HUES6 (cell line): ENCODE measurements around the gene RNPEP.
"Not testable (repeated sequence)": the region's sequence is repeated elsewhere in the genome, so short reads cannot be mapped to it uniquely, and the experiment has no call there.

ENCODE experiments used
- H3K27ac ChIP-seq: 2 replicates; pipeline ENCODE4 v1.7.0; 2013; ENCODE audit warnings: low read depth, mild to moderate bottlenecking, low read length, inconsistent platforms
- H3K27me3 ChIP-seq: 2 replicates; pipeline ENCODE4 v1.6.1; 2013; ENCODE audit warnings: low read length; ENCODE audit not compliant: control insufficient read depth, insufficient read depth
- H3K36me3 ChIP-seq: 2 replicates; pipeline ENCODE4 v1.6.1; 2013; ENCODE audit warnings: low read length; ENCODE audit not compliant: control insufficient read depth, insufficient read depth
- H3K4me1 ChIP-seq: 2 replicates; pipeline ENCODE4 v1.6.1; 2013; ENCODE audit warnings: low read length; ENCODE audit not compliant: control insufficient read depth, insufficient read depth
- H3K4me3 ChIP-seq: 2 replicates; pipeline ENCODE4 v1.5.1; 2013; ENCODE audit warnings: low read depth, low read length
- H3K9ac ChIP-seq: one replicate; pipeline ENCODE4 v1.6.1; 2013; ENCODE audit warnings: mild to moderate bottlenecking, low read length
- H3K9me3 ChIP-seq: 2 replicates; pipeline ENCODE4 v1.6.1; 2013; ENCODE audit warnings: low read depth, low read length; ENCODE audit not compliant: control insufficient read depth, insufficient read depth

Gene RNPEP

GRCh38 chr1:202019235-202019558, 36.7 kb downstream of the RNPEP start:
- peaks cover 25% of the 10 kb centered on the region for H3K4me1 ChIP-seq
- not testable (repeated sequence) for H3K9me3 ChIP-seq, H3K27me3 ChIP-seq, H3K4me3 ChIP-seq, H3K9ac ChIP-seq, H3K27ac ChIP-seq
- H3K36me3 ChIP-seq, result peaks cover 17% of the 10 kb centered on the region

- Histone ChIP-seq H3K9me3 (no peaks in the 10 kb centered on the region), H3K27me3 (no peaks in the 10 kb centered on the region), H3K9ac (no peak overlapping the region), H3K4me3 (no peak overlapping the region), H3K27ac (no peak overlapping the region), H3K4me1 (peaks cover 14% of the 10 kb centered on the region), H3K36me3 (no peaks in the 10 kb centered on the region)
Observed at GRCh38 chr1:202023001-202023433, 40.6 kb downstream of the RNPEP start.

- peaks cover under 1% of the 10 kb centered on the region; the same call in 1 of the 2 replicates for H3K4me1 ChIP-seq
- no peak overlapping the region for H3K27ac ChIP-seq
- no peaks in the 10 kb centered on the region for H3K9me3 ChIP-seq
- no peaks in the 10 kb centered on the region for H3K27me3 ChIP-seq
- no peak overlapping the region for H3K9ac ChIP-seq
- H3K4me3 ChIP-seq, result no peak overlapping the region
- H3K36me3 ChIP-seq, result no peaks in the 10 kb centered on the region
Observed at GRCh38 chr1:202029171-202029665, 46.8 kb downstream of the RNPEP start.

GRCh38 chr1:202029727-202030126, 47.3 kb downstream of the RNPEP start:
- H3K27me3 ChIP-seq, result no peaks in the 10 kb centered on the region
- H3K4me3 ChIP-seq, result no peak overlapping the region
- no peak overlapping the region for H3K27ac ChIP-seq
- peaks cover 4% of the 10 kb centered on the region; the same call in 1 of the 2 replicates for H3K4me1 ChIP-seq
- no peak overlapping the region for H3K9ac ChIP-seq
- no peaks in the 10 kb centered on the region for H3K36me3 ChIP-seq
- no peaks in the 10 kb centered on the region for H3K9me3 ChIP-seq

GRCh38 chr1:202031796-202032195, 49.3 kb downstream of the RNPEP start:
- no peaks in the 10 kb centered on the region for H3K36me3 ChIP-seq
- no peaks in the 10 kb centered on the region for H3K9me3 ChIP-seq
- no peak overlapping the region for H3K4me3 ChIP-seq
- peaks cover 4% of the 10 kb centered on the region; the same call in 1 of the 2 replicates for H3K4me1 ChIP-seq
- no peaks in the 10 kb centered on the region for H3K27me3 ChIP-seq
- H3K27ac ChIP-seq, result no peak overlapping the region
- H3K9ac ChIP-seq, result no peak overlapping the region

GRCh38 chr1:202034149-202034682, 51.8 kb downstream of the RNPEP start:
- no peak overlapping the region for H3K27ac ChIP-seq
- no peak overlapping the region for H3K9ac ChIP-seq
- no peak overlapping the region for H3K4me3 ChIP-seq
- no peaks in the 10 kb centered on the region for H3K27me3 ChIP-seq
- H3K4me1 ChIP-seq, result peaks cover 4% of the 10 kb centered on the region; the same call in 1 of the 2 replicates
- H3K9me3 ChIP-seq, result no peaks in the 10 kb centered on the region
- H3K36me3 ChIP-seq, result no peaks in the 10 kb centered on the region

- H3K27ac ChIP-seq, result no peak overlapping the region
- H3K4me1 ChIP-seq, result peaks cover 4% of the 10 kb centered on the region; the same call in 1 of the 2 replicates
- H3K4me3 ChIP-seq, result no peak overlapping the region
- H3K36me3 ChIP-seq, result no peaks in the 10 kb centered on the region
- H3K9ac ChIP-seq, result no peak overlapping the region
- no peaks in the 10 kb centered on the region for H3K27me3 ChIP-seq
- H3K9me3 ChIP-seq, result no peaks in the 10 kb centered on the region
Observed at GRCh38 chr1:202034683-202035462, 52.4 kb downstream of the RNPEP start.

GRCh38 chr1:202036595-202037387, 54.3 kb downstream of the RNPEP start:
- Histone ChIP-seq H3K27ac (no peak overlapping the region), H3K27me3 (no peaks in the 10 kb centered on the region), H3K9me3 (no peaks in the 10 kb centered on the region), H3K9ac (no peak overlapping the region), H3K4me3 (no peak overlapping the region), H3K4me1 (peaks cover 4% of the 10 kb centered on the region; the same call in 1 of the 2 replicates), H3K36me3 (no peaks in the 10 kb centered on the region)

- Histone ChIP-seq H3K27ac (no peak overlapping the region), H3K4me1 (peaks cover 4% of the 10 kb centered on the region; the same call in 1 of the 2 replicates), H3K36me3 (no peaks in the 10 kb centered on the region), H3K27me3 (no peaks in the 10 kb centered on the region), H3K4me3 (no peak overlapping the region), H3K9ac (no peak overlapping the region), H3K9me3 (no peaks in the 10 kb centered on the region)
Observed at GRCh38 chr1:202037706-202038296, 55.4 kb downstream of the RNPEP start.

- H3K36me3 ChIP-seq, result no peaks in the 10 kb centered on the region
- H3K9me3 ChIP-seq, result no peaks in the 10 kb centered on the region
- no peak overlapping the region for H3K27ac ChIP-seq
- H3K9ac ChIP-seq, result no peak overlapping the region
- peaks cover 4% of the 10 kb centered on the region; the same call in 1 of the 2 replicates for H3K4me1 ChIP-seq
- no peak overlapping the region for H3K4me3 ChIP-seq
- no peaks in the 10 kb centered on the region for H3K27me3 ChIP-seq
Observed at GRCh38 chr1:202038688-202039346, 56.4 kb downstream of the RNPEP start.
